Measurements from ENCODE around the gene NET1.

- TF ChIP-seq POLR2A (IDR thresholded peaks at IDR 0.05; ENCODE audit: low read length) (no peak), GATA1 (IDR thresholded peaks at IDR 0.05; ENCODE audit: low read depth, low read length) (no peak)
Observed at GRCh38 chr10:5467207-5467535, 54.8 kb downstream of the NET1 start.
